ENCODE results near the gene ENOX1. TPM values are rescaled to one million over a fixed set of nuclear protein-coding genes. Genes with fewer than 3 reads are reported as not detected.

The ENOX1 gene
- total RNA-seq, 1 experiment from 2014 or later, result 0.35 TPM

DNA sequence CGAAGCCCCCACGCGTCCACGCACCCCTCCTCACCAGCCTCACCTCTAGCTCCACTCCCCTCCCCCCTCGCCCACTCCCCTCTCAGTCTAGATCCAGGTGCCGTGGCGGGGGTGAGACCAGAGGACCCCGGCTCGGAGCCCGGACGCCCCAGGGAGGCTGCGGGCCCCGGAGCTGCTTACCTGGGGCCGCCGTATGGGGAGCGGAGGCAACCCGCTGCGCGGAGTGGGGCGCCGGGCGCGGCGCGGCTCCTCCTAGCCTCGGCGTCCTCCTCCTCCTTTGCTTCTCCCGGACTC is 353 bp downstream of the ENOX1 start:
- H4K20me1 ChIP-seq (ENCODE audit: insufficient read depth), result no peaks in the 10 kb centered on the region
- H3K9me3 ChIP-seq (ENCODE audit: insufficient read depth, low read depth), result no peaks in the 10 kb centered on the region
- TF ChIP-seq, protein P1, sequence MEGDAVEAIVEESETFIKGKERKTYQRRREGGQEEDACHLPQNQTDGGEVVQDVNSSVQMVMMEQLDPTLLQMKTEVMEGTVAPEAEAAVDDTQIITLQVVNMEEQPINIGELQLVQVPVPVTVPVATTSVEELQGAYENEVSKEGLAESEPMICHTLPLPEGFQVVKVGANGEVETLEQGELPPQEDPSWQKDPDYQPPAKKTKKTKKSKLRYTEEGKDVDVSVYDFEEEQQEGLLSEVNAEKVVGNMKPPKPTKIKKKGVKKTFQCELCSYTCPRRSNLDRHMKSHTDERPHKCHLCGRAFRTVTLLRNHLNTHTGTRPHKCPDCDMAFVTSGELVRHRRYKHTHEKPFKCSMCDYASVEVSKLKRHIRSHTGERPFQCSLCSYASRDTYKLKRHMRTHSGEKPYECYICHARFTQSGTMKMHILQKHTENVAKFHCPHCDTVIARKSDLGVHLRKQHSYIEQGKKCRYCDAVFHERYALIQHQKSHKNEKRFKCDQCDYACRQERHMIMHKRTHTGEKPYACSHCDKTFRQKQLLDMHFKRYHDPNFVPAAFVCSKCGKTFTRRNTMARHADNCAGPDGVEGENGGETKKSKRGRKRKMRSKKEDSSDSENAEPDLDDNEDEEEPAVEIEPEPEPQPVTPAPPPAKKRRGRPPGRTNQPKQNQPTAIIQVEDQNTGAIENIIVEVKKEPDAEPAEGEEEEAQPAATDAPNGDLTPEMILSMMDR (conservative IDR thresholded peaks at IDR 0.05), result no peak
- no peak for TF ChIP-seq EZH2 (IDR thresholded peaks at IDR 0.05; ENCODE audit: low read depth)
- CTCF ChIA-PET, result interaction anchor here (0.6 to 0.7 kb wide), 3 partner anchors 29 to 547 kb away, joined by 3 to 4 read pairs (median 4); no protein-coding TSS in a partner anchor
- no TSS peak for BruUV-seq (replicated peaks)
- H3K36me3 ChIP-seq (ENCODE audit: low read depth), result no peaks in the 10 kb centered on the region
- H3F3A ChIP-seq (ENCODE audit: insufficient read depth, low read depth), result no peaks in the 10 kb centered on the region
- no peaks in the 10 kb centered on the region for H3K79me2 ChIP-seq (ENCODE audit: low read depth)
- peak overlapping the region; percentile 90; the same call in 1 of the 2 replicates for H2AFZ ChIP-seq
- H3K27ac ChIP-seq, result no peak overlapping the region
- H3K4me1 ChIP-seq (replicated peaks; ENCODE audit: insufficient read depth), result peaks cover 16% of the 10 kb centered on the region
- intact Hi-C loops (cut with micrococcal nuclease; ENCODE audit: unreplicated experiment), result loop anchor here (10.0 kb wide), 2 partner anchors 212 to 632 kb away; no protein-coding TSS in a partner anchor
- H3K9me2 ChIP-seq (ENCODE audit: insufficient read depth), result no peaks in the 10 kb centered on the region
- peak overlapping the region; percentile 76 for H3K4me3 ChIP-seq
- no peaks in the 10 kb centered on the region for H3K27me3 ChIP-seq (ENCODE audit: insufficient read depth, low read depth)
- peak overlapping the region; percentile 88 for H3K4me2 ChIP-seq
- POLR2A ChIA-PET (ENCODE audit: unreplicated experiment), result no interaction called here
- DNase-seq, result peak in 1 of 2 experiments; percentile 4

DNA sequence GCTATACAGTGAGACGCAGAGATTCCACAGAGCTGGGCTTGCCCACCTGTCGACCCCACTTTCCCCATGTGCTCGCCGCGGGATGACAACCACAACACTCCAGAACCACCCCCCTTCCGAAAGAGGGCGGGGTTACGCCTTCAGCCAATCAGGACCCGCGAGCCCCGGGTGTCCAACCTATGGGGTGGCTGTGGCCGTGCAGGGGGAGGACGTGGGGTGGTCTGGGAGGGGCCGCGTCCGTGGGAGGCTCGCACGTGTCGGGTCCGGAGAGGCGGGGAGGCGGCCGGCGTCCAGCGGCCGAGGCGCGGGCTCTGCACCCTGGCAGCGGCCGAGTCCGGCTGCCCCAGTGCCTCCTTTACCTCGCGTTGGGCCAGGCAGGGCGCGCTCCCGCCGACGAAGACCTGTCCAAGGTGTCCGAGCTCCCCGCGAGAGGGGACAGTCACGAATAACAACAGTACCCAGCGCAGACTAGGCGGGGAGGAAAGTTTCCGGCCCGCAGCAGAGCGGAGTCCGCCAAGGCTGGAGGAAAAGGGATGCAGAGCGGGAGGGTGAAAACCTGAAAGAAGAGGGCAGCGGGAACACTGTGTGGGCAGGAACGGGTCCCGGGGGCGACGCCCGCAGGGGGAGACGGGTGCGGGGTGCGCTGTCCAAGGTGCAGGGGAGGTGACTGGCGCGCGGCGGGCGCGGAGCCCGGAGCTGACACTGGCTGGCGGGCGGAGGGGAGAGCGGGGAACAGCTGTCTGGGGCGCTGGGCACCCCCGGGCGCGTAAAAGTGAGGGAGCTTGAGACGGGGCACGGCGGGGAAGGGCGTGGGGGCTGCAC is 911 bp downstream of the ENOX1 start:
- BruUV-seq (replicated peaks), result no TSS peak
- Histone ChIP-seq H3K9me2 (ENCODE audit: insufficient read depth) (no peaks in the 10 kb centered on the region), H2AFZ (peak overlapping the region; percentile 64; the same call in 1 of the 2 replicates), H3K4me2 (peak overlapping the region; percentile 88), H4K20me1 (ENCODE audit: insufficient read depth) (no peaks in the 10 kb centered on the region), H3F3A (ENCODE audit: insufficient read depth, low read depth) (no peaks in the 10 kb centered on the region), H3K27ac (no peak overlapping the region), H3K4me3 (peak overlapping the region; percentile 76), H3K36me3 (ENCODE audit: low read depth) (no peaks in the 10 kb centered on the region), H3K27me3 (ENCODE audit: insufficient read depth, low read depth) (no peaks in the 10 kb centered on the region), H3K79me2 (ENCODE audit: low read depth) (no peaks in the 10 kb centered on the region), H3K9me3 (ENCODE audit: insufficient read depth, low read depth) (no peaks in the 10 kb centered on the region), H3K4me1 (replicated peaks; ENCODE audit: insufficient read depth) (peaks cover 16% of the 10 kb centered on the region)
- ChIA-PET POLR2A (ENCODE audit: unreplicated experiment) (no interaction called here), CTCF (interaction anchor here (0.6 to 0.7 kb wide), 3 partner anchors 30 to 547 kb away, joined by 3 to 4 read pairs (median 4); no protein-coding TSS in a partner anchor)
- DNase-seq, result peak; percentile 34 to 54
- intact Hi-C loops (cut with micrococcal nuclease; ENCODE audit: unreplicated experiment), result loop anchor here (10.0 kb wide), 2 partner anchors 211 to 631 kb away; no protein-coding TSS in a partner anchor
- TF ChIP-seq EZH2 (IDR thresholded peaks at IDR 0.05; ENCODE audit: low read depth), result no peak
- TF ChIP-seq, protein P1 (conservative IDR thresholded peaks at IDR 0.05), result no peak

GRCh38 chr13:43785261-43785649 is 1.5 kb downstream of the ENOX1 start:
- Histone ChIP-seq H3K4me3 (peak overlapping the region; percentile 76; the same call in 1 of the 2 replicates), H3K9me2 (ENCODE audit: insufficient read depth) (no peaks in the 10 kb centered on the region), H4K20me1 (ENCODE audit: insufficient read depth) (no peaks in the 10 kb centered on the region), H2AFZ (no peak overlapping the region), H3K79me2 (ENCODE audit: low read depth) (no peaks in the 10 kb centered on the region), H3K4me1 (replicated peaks; ENCODE audit: insufficient read depth) (peaks cover 16% of the 10 kb centered on the region), H3F3A (ENCODE audit: insufficient read depth, low read depth) (no peaks in the 10 kb centered on the region), H3K9me3 (ENCODE audit: insufficient read depth, low read depth) (no peaks in the 10 kb centered on the region), H3K4me2 (peak overlapping the region; percentile 88), H3K27me3 (ENCODE audit: insufficient read depth, low read depth) (no peaks in the 10 kb centered on the region), H3K27ac (no peak overlapping the region), H3K36me3 (ENCODE audit: low read depth) (no peaks in the 10 kb centered on the region)
- no peak for TF ChIP-seq EZH2 (IDR thresholded peaks at IDR 0.05; ENCODE audit: low read depth)
- TF ChIP-seq, protein P1 (conservative IDR thresholded peaks at IDR 0.05), result no peak
- ChIA-PET POLR2A (ENCODE audit: unreplicated experiment) (no interaction called here), CTCF (no interaction called here)
- intact Hi-C loops (cut with micrococcal nuclease; ENCODE audit: unreplicated experiment), result loop anchor here (10.0 kb wide), 2 partner anchors 210 to 630 kb away; no protein-coding TSS in a partner anchor
- BruUV-seq (replicated peaks), result no TSS peak
- no peak for DNase-seq
